WI38 (cell line): Measurements from ENCODE around the gene FOSB.

Experiments
- H3K4me3 ChIP-seq: 2 replicates; pipeline ENCODE4 v1.5.1; 2011; ENCODE audit warnings: low read depth, mild to moderate bottlenecking, control low read depth, low read length
- CTCF ChIP-seq: IDR thresholded peaks from 2 replicates; pipeline ENCODE4 v1.5.1; 2012; ENCODE audit warnings: low read depth, mild to moderate bottlenecking, control low read depth, low read length

The FOSB gene

GRCh38 chr19:45477713-45478453 is 10.1 kb downstream of the FOSB start:
- peak overlapping the region; percentile 70 for H3K4me3 ChIP-seq
- no peak for TF ChIP-seq CTCF

DNA sequence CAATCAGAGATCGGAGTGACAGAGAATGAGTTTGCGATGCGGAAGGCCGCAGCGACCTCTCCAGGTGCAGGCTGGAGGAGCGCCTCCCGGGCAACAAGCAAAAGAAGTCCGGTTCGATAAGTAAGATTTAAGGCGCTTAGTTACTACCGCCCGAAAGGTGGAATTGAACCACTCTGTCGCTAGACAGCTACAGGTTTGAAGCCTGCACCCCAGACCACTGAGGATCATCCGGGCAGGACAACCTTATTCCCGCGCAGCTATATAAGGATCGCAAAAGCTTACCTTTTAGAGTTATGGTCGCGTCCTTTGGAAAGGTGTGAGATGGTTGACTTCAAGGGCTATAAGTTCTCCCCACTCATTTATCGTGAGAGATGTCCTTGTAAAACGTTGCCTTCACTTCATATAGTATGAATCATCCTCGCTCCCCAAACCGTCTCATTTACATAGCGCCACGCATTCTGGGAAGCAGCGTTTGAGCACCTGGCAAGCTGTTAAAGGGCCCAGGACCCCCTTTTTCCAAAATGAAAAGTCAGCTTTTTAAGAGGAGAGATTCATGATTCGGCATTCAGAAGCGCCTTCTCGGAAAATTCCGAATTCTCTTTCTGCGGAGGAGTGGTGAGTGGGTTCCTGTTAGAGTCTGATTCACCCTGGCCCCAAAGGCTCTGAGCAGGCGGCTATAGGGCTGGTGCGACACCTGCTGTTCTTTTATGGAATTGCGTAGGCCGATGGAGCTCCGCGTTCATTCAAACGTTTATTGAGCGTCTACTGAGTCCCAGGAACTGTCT is 10.8 kb downstream of the FOSB start:
- peak overlapping the region; percentile 70 for H3K4me3 ChIP-seq

GRCh38 chr19:45483033-45483432 is 15.2 kb downstream of the FOSB start:
- H3K4me3 ChIP-seq, result no peak overlapping the region
- TF ChIP-seq CTCF, result no peak

More for the DNA sequence above, 10.8 kb downstream of the FOSB start:
- peak; percentile 96 for TF ChIP-seq CTCF

GRCh38 chr19:45484273-45484945 is 16.6 kb downstream of the FOSB start:
- no peak for TF ChIP-seq CTCF
- H3K4me3 ChIP-seq, result no peak overlapping the region

DNA sequence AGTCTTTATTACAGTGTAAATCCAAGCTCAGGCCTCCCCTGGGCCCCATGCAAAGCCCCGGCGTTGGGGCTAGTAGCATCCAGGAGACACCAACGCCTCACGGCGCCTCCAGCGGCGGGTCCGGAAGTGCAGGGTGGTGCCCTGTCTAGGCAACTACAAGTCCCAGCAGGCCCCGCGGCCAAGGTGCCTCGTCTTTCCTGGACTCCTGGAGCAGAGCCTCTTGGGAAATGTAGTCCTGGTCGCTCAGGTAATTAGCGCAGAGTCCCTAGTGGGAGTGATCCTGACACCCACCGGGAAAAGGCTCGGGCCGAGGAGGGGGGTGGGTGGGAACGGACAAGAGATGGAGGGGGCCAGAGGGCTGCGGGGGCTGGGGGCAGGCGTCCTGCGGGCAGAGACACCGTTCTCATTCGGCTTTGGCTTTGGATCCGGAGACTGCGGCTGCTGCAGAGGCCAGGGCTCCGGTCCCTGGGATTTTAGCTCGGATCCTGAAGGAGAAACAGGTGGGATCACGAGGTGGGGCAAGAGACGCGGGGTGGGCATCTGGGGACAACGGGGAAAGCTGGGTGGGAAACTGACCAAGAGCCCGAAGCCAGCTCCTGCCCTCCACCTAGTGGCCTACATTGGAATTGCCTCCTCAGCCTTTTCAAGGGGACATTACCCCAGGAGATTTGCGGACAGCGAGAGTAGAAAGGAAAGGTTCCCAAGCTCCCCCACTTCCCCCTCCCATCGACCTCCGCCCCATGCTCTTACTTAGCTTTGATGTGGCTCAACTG is 17.7 kb downstream of the FOSB start:
- peak; percentile 89 for TF ChIP-seq CTCF
- H3K4me3 ChIP-seq, result peak overlapping the region; percentile 67

- no peak for TF ChIP-seq CTCF
- H3K4me3 ChIP-seq, result no peak overlapping the region
Observed at GRCh38 chr19:45488708-45489107, 20.9 kb downstream of the FOSB start.
